Measurements from ENCODE around the gene CRTC3. TPM values are rescaled to one million over a fixed set of nuclear protein-coding genes. Genes with fewer than 3 reads are reported as not detected.

Gene CRTC3
- total and polyA plus RNA-seq, 2 of the 4 experiments (the other 2 are of a cell fraction), result 4.7 to 14.8 TPM

GRCh38 chr15:90583471-90584252, 53.9 kb downstream of the CRTC3 start:
- H3K23ac ChIP-seq (ENCODE audit: low read depth, low read length), result no peak overlapping the region; the same call in 1 of the 2 replicates
- in situ Hi-C loops (cut with MboI; ENCODE audit: low sequenced_read_pairs), result no loop called here
- dilution Hi-C loops (cut with HindIII; ENCODE audit: low sequenced_read_pairs, unreplicated experiment), result no loop called here
- H3K79me1 ChIP-seq (ENCODE audit: low read depth in 1 of 2, low read length in 2 of 2), result peaks cover 20 to 81% of the 10 kb centered on the region in 2 experiments
- H3K4me1 ChIP-seq (ENCODE audit: control insufficient read depth, insufficient read depth, low read length), result peaks cover 7% of the 10 kb centered on the region
- ChIA-PET CTCF (no interaction called here), POLR2A (ENCODE audit: unreplicated experiment) (interaction anchor here (0.6 kb wide), 1 partner anchor 109 kb away, joined by 9 read pairs; no protein-coding TSS in a partner anchor)
- DNase-seq (no peak), ATAC-seq (ENCODE audit: low read depth) (no peak)
- H3K9me3 ChIP-seq (ENCODE audit: control insufficient read depth, insufficient read depth, low read length), result no peaks in the 10 kb centered on the region
- no peaks in the 10 kb centered on the region for H3K27me3 ChIP-seq (ENCODE audit: control insufficient read depth, insufficient read depth, low read length)
- H3K9me1 ChIP-seq (ENCODE audit: insufficient read depth, low read length), result peaks cover 13% of the 10 kb centered on the region
- H2BK20ac ChIP-seq (ENCODE audit: low read depth, low read length), result no peak overlapping the region
- no peak overlapping the region for H3K14ac ChIP-seq (replicated peaks; ENCODE audit: low read depth, low read length)
- H4K20me1 ChIP-seq (ENCODE audit: insufficient read depth, low read length), result peaks cover 31% of the 10 kb centered on the region
- H2AK9ac ChIP-seq (replicated peaks; ENCODE audit: low read depth, low read length, poor library complexity), result no peak overlapping the region
- WGBS, 2 experiments (ENCODE audit: extremely low coverage in 2 of 2, insufficient read length in 1 of 2), result no CpG with 5 or more reads among the region's 5 CpGs
- no peak overlapping the region for H3K4ac ChIP-seq (ENCODE audit: low read depth, low read length)
- no peak overlapping the region for H3K4me3 ChIP-seq (ENCODE audit: insufficient read depth, low read depth, low read length)
- H2AK5ac ChIP-seq (ENCODE audit: low read depth, low read length), result no peak overlapping the region
- H3K18ac ChIP-seq (ENCODE audit: low read depth, low read length), result no peak overlapping the region
- H2BK15ac ChIP-seq (ENCODE audit: low read depth, low read length), result no peak overlapping the region
- no peak overlapping the region for H2AFZ ChIP-seq (replicated peaks; ENCODE audit: low read length, poor library complexity)
- peaks cover 3% of the 10 kb centered on the region; the same call in 1 of the 2 replicates for H3K36me3 ChIP-seq (ENCODE audit: control insufficient read depth, insufficient read depth, low read length)
- no peak overlapping the region for H3K9ac ChIP-seq (ENCODE audit: low read depth, low read length)
- H4K5ac ChIP-seq (ENCODE audit: low read depth, low read length), result no peak overlapping the region
- intact Hi-C loops (cut with micrococcal nuclease), result no loop called here
- no peak overlapping the region for H3K27ac ChIP-seq (ENCODE audit: insufficient read depth, low read length)
- no peak overlapping the region for H4K91ac ChIP-seq (ENCODE audit: insufficient read depth, low read depth, low read length)
- BruUV-seq (replicated peaks), result no TSS peak
- no peak overlapping the region for H4K8ac ChIP-seq (ENCODE audit: low read depth in 2 of 2, low read length in 2 of 2)
- no peak overlapping the region for H3K4me2 ChIP-seq (ENCODE audit: low read depth, low read length)
- H3K56ac ChIP-seq (ENCODE audit: extremely low read depth, insufficient read depth, low read length), result no peak overlapping the region
- H2BK120ac ChIP-seq (ENCODE audit: low read depth, low read length), result no peak overlapping the region
- H2BK5ac ChIP-seq (ENCODE audit: low read depth, low read length, poor library complexity, severe bottlenecking), result no peak overlapping the region
- TF ChIP-seq CTCF (conservative IDR thresholded peaks at IDR 0.05; ENCODE audit: low read depth, low read length) (no peak), CEBPB (IDR thresholded peaks at IDR 0.05; ENCODE audit: low read depth, low read length) (no peak), FOS (IDR thresholded peaks at IDR 0.05; ENCODE audit: low read depth, low read length) (no peak), MAFK (IDR thresholded peaks at IDR 0.05; ENCODE audit: low read depth, low read length) (no peak), POLR2A (IDR thresholded peaks at IDR 0.05; ENCODE audit: low read depth, low read length) (no peak), RCOR1 (IDR thresholded peaks at IDR 0.05; ENCODE audit: insufficient replicate concordance, low read length) (no peak), NFE2L2 (IDR thresholded peaks at IDR 0.05; ENCODE audit: low read depth, low read length) (no peak), MAZ (IDR thresholded peaks at IDR 0.05; ENCODE audit: borderline replicate concordance, low read depth, low read length) (no peak), ELK1 (IDR thresholded peaks at IDR 0.05; ENCODE audit: borderline replicate concordance, low read depth, low read length) (no peak), RFX5 (IDR thresholded peaks at IDR 0.05; ENCODE audit: low read depth, low read length) (no peak), RAD21 (IDR thresholded peaks at IDR 0.05; ENCODE audit: low read length) (no peak), BHLHE40 (IDR thresholded peaks at IDR 0.05; ENCODE audit: low read depth, low read length) (no peak), MXI1 (IDR thresholded peaks at IDR 0.05; ENCODE audit: borderline replicate concordance, low read depth, low read length) (no peak), CHD1 (IDR thresholded peaks at IDR 0.05; ENCODE audit: low read depth, low read length) (no peak), USF2 (IDR thresholded peaks at IDR 0.05; ENCODE audit: low read depth, low read length) (no peak)
